PC-3 (cell line): Measurements from ENCODE around the gene CFAP97D1. TPM values are rescaled to one million over a fixed set of nuclear protein-coding genes. Genes with fewer than 3 reads are reported as not detected.
A peak's percentile ranks its signal among the peaks of the same experiment; 100 is the strongest.

Source experiments
- ATAC-seq: fragments of 200-7000 bp; cut with Tn5 transposase; 2 replicates; pipeline ENCODE4 v1.9.1; 2020; ENCODE audit warnings: mild to moderate bottlenecking, moderate library complexity
- BruUV-seq: library from RNA; stranded (reverse); fragments of 400-500 nt; replicated peaks from 2 replicates; lab custom pipeline; 2021; lab: Mats Ljungman, UMichigan
- CTCF ChIA-PET: fragments of 300-600 bp; sonication (Branson Sonifier 250); formaldehyde crosslinking; loops from one replicate; lab custom pipeline; 2022; ENCODE audit warnings: antibody characterized with exemption; lab: Charles Lee
- POLR2A ChIA-PET: fragments of 300-600 bp; sonication (Branson Sonifier 250); formaldehyde crosslinking; loops from one replicate; lab custom pipeline; 2022; ENCODE audit warnings: antibody characterized with exemption; ENCODE audit not compliant: unreplicated experiment; lab: Charles Lee
- DNase-seq: peaks from one replicate; pipeline ENCODE4 v3.0.0-alpha.2; 2015
- H2AFZ ChIP-seq: fragments of 300-600 bp; sonication (generic); 2 replicates; pipeline ENCODE4 v1.6.0; 2016; ENCODE audit warnings: antibody characterized with exemption, low read length
- H3F3A ChIP-seq: fragments of 300-600 bp; sonication (generic); one replicate; pipeline ENCODE4 v1.6.0; 2017; ENCODE audit warnings: antibody characterized with exemption, low read length, control low read depth, mild to moderate bottlenecking; ENCODE audit not compliant: unreplicated experiment
- H3K27ac ChIP-seq: fragments of 300-600 bp; sonication (generic); 2 replicates; pipeline ENCODE4 v1.5.1; 2016; ENCODE audit warnings: mild to moderate bottlenecking, low read length
- H3K27me3 ChIP-seq: fragments of 300-600 bp; sonication (generic); 2 replicates; pipeline ENCODE4 v1.6.1; 2016; ENCODE audit warnings: low read length, mixed read lengths
- H3K36me3 ChIP-seq: fragments of 300-600 bp; sonication (generic); 2 replicates; pipeline ENCODE4 v1.6.1; 2016; ENCODE audit warnings: low read depth, mixed run types, low read length, mixed read lengths
- H3K4me1 ChIP-seq: fragments of 300-600 bp; sonication (generic); 2 replicates; pipeline ENCODE4 v1.5.1; 2016; ENCODE audit warnings: low read length; ENCODE audit not compliant: insufficient read depth
- H3K4me2 ChIP-seq: fragments of 300-600 bp; sonication (generic); 2 replicates; pipeline ENCODE4 v1.6.0; 2016; ENCODE audit warnings: low read length
- H3K4me3 ChIP-seq: fragments of 300-600 bp; sonication (generic); 2 replicates; pipeline ENCODE4 v1.5.1; 2016; ENCODE audit warnings: mild to moderate bottlenecking, low read length, mixed read lengths
- H3K79me2 ChIP-seq: fragments of 300-600 bp; sonication (generic); 2 replicates; pipeline ENCODE4 v1.6.1; 2017; ENCODE audit warnings: low read length, mixed read lengths
- H3K9ac ChIP-seq: fragments of 300-600 bp; sonication (generic); 2 replicates; pipeline ENCODE4 v1.6.0; 2016; ENCODE audit warnings: mild to moderate bottlenecking, low read length
- H3K9me2 ChIP-seq: fragments of 300-600 bp; sonication (generic); replicated peaks from 2 replicates; pipeline ENCODE4 v1.6.1; 2016; ENCODE audit warnings: mixed run types, low read length, mixed read lengths
- H3K9me3 ChIP-seq: fragments of 300-600 bp; sonication (generic); 2 replicates; pipeline ENCODE4 v1.6.1; 2016; ENCODE audit warnings: low read length, mixed read lengths
- H4K20me1 ChIP-seq: fragments of 300-600 bp; sonication (generic); 2 replicates; pipeline ENCODE4 v1.6.1; 2016; ENCODE audit warnings: low read length, mixed read lengths
- EZH2 ChIP-seq: fragments of 300-600 bp; sonication (generic); IDR thresholded peaks from one replicate; pipeline ENCODE4 v1.6.1; 2017; ENCODE audit warnings: antibody characterized with exemption, mild to moderate bottlenecking, low read length; ENCODE audit not compliant: unreplicated experiment
- EZH2phosphoT487 ChIP-seq: fragments of 300-600 bp; sonication (generic); IDR thresholded peaks from 2 replicates; pipeline ENCODE4 v1.6.1; 2018; ENCODE audit warnings: mild to moderate bottlenecking, antibody characterized with exemption, low read length, borderline replicate concordance
- intact Hi-C: fragments of 100-400 bp; cut with micrococcal nuclease; formaldehyde crosslinking; loops from 2 replicates; pipeline ENCODE4 v1.9.0; 2023
- total RNA-seq: library from RNA; depleted of rRNA; stranded (reverse); fragments of >200 nt; gene quantifications from 2 replicates; pipeline ENCODE4 v1.2.3, GENCODE V29; 2014
- TF ChIP-seq, protein P1 (sequence below): fragments of 300-600 bp; sonication (generic); conservative IDR thresholded peaks from 2 replicates; pipeline ENCODE4 v1.5.1; 2017; ENCODE audit warnings: antibody characterized with exemption, low read depth, mild to moderate bottlenecking, low read length

Gene CFAP97D1
- total RNA-seq, 1 experiment from 2014 or later = 0.29 TPM

DNA sequence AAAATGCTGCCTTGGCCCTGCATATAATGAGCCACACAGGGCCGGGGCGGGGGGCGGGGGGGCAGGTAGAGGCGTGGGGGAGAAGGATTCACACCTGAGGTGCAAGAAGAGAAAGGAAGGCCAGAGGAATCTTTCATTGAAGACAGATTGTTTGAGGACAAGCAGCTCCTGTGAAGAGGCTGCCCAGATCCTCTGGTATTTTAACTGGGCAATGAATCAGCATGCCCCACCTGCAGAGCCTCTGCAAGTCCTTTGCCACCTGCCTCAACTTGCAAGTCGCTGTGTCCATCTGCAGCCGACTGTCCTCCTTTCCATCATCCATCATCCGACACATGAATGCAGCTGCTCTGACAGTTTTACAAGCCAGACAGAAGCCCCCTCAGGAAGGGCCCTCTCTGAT lies 20.4 kb upstream of the CFAP97D1 start:
- H3K4me2 ChIP-seq = peak overlapping the region; percentile 4; the same call in 1 of the 2 replicates
- peaks cover 16% of the 10 kb centered on the region for H3K4me1 ChIP-seq
- intact Hi-C loops = loop anchor here (1.0 to 5.0 kb wide), 2 partner anchors 66 to 183 kb away; no protein-coding TSS in a partner anchor
- TF ChIP-seq, protein P1, sequence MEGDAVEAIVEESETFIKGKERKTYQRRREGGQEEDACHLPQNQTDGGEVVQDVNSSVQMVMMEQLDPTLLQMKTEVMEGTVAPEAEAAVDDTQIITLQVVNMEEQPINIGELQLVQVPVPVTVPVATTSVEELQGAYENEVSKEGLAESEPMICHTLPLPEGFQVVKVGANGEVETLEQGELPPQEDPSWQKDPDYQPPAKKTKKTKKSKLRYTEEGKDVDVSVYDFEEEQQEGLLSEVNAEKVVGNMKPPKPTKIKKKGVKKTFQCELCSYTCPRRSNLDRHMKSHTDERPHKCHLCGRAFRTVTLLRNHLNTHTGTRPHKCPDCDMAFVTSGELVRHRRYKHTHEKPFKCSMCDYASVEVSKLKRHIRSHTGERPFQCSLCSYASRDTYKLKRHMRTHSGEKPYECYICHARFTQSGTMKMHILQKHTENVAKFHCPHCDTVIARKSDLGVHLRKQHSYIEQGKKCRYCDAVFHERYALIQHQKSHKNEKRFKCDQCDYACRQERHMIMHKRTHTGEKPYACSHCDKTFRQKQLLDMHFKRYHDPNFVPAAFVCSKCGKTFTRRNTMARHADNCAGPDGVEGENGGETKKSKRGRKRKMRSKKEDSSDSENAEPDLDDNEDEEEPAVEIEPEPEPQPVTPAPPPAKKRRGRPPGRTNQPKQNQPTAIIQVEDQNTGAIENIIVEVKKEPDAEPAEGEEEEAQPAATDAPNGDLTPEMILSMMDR = no peak
- TF ChIP-seq EZH2 = no peak
- no peak for TF ChIP-seq EZH2phosphoT487
- no TSS peak for BruUV-seq
- DNase-seq (peak; percentile 72), ATAC-seq (peak; percentile 61)
- H3K9me3 ChIP-seq = no peaks in the 10 kb centered on the region
- ChIA-PET CTCF (interaction anchor here (0.6 to 3.3 kb wide), 5 partner anchors 65 to 207 kb away, joined by 3 to 36 read pairs (median 4); no protein-coding TSS in a partner anchor), POLR2A (interaction anchor here (0.6 kb wide), 1 partner anchor 65 kb away, joined by 3 read pairs; no protein-coding TSS in a partner anchor)
- H3F3A ChIP-seq = no peaks in the 10 kb centered on the region
- no peak overlapping the region for H2AFZ ChIP-seq
- H3K79me2 ChIP-seq = no peaks in the 10 kb centered on the region
- H3K27ac ChIP-seq = no peak overlapping the region
- no peaks in the 10 kb centered on the region for H3K36me3 ChIP-seq
- H3K4me3 ChIP-seq = no peak overlapping the region
- H3K9me2 ChIP-seq = no peaks in the 10 kb centered on the region
- H4K20me1 ChIP-seq = no peaks in the 10 kb centered on the region
- no peaks in the 10 kb centered on the region for H3K27me3 ChIP-seq
- no peak overlapping the region for H3K9ac ChIP-seq

DNA sequence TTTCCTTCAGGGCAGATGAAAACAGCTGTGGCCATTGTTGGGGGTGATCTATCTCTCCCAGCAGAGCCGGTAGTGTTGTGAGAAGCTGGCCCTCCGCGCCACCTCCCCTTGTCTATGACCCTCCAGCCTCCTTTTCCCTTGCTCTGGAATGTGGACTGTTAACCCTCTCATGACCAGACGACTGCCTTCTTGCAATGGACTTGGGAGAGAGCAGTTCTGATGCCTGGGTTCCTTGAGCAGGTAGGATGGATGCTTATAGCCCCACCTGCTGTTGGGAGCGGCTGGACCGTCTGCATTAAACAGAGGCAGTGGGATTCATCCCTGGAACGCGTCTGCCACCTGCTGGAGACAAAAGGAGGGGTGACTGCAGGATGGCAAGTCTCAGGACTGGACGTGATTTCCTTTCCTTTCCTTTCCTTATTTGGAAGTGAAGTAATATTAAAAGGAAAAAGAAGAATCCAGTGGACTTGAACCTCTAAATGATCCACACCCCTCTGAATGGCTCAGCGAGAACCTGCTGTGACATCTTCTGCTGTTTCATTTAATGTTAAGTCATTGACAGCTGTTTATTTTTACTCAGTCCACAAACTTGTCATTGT lies 19.9 kb upstream of the CFAP97D1 start:
- no peaks in the 10 kb centered on the region for H3K79me2 ChIP-seq
- no peaks in the 10 kb centered on the region for H3F3A ChIP-seq
- BruUV-seq = no TSS peak
- H4K20me1 ChIP-seq = no peaks in the 10 kb centered on the region
- no peaks in the 10 kb centered on the region for H3K9me3 ChIP-seq
- H2AFZ ChIP-seq = no peak overlapping the region
- CTCF ChIA-PET = interaction anchor here (0.6 to 3.3 kb wide), 5 partner anchors 66 to 86 kb away, joined by 3 to 36 read pairs (median 4); no protein-coding TSS in a partner anchor
- no peaks in the 10 kb centered on the region for H3K27me3 ChIP-seq
- TF ChIP-seq EZH2 = no peak
- TF ChIP-seq, protein P1 = peak; percentile 100
- no peak for TF ChIP-seq EZH2phosphoT487
- no peaks in the 10 kb centered on the region for H3K9me2 ChIP-seq
- ATAC-seq = peak; percentile 92
- DNase-seq = peak; percentile 98
- no peak overlapping the region for H3K4me3 ChIP-seq
- H3K9ac ChIP-seq = no peak overlapping the region
- intact Hi-C loops = loop anchor here (1.0 to 5.0 kb wide), 2 partner anchors 66 to 183 kb away; no protein-coding TSS in a partner anchor
- POLR2A ChIA-PET = no interaction called here
- no peaks in the 10 kb centered on the region for H3K36me3 ChIP-seq
- no peak overlapping the region for H3K27ac ChIP-seq
- H3K4me2 ChIP-seq = peak overlapping the region; percentile 4; the same call in 1 of the 2 replicates
- peaks cover 11% of the 10 kb centered on the region; the same call in 1 of the 2 replicates for H3K4me1 ChIP-seq
